K562 (cell line): ENCODE data around the gene CTTNBP2NL. TPM values are rescaled to one million over a fixed set of nuclear protein-coding genes. Genes with fewer than 3 reads are reported as not detected.

Experiments used
- CBX3 ChIP-seq, 2 experiments: IDR thresholded peaks; 1 replicate in 1 of 2; 2 replicates in 1 of 2; pipeline ENCODE4 v1.6.1; 2012; ENCODE audit warnings: inconsistent platforms in 2 of 2, low read length in 2 of 2, borderline replicate concordance in 1 of 2, control low read depth in 1 of 2
- ETS2 ChIP-seq: IDR thresholded peaks from 2 replicates; pipeline ENCODE4 v1.6.1; 2016; ENCODE audit warnings: borderline replicate concordance, missing genetic modification characterization, mild to moderate bottlenecking, moderate library complexity, missing compliant biosample characterization; ENCODE audit not compliant: poor library complexity, severe bottlenecking
- KAT7 ChIP-seq: sonication (generic); formaldehyde crosslinking; IDR thresholded peaks from 2 replicates; pipeline ENCODE4 v1.8.0; 2022; ENCODE audit warnings: missing genetic modification reagents, mild to moderate bottlenecking, borderline replicate concordance
- MYNN ChIP-seq, 2 experiments: sonication (generic); formaldehyde crosslinking in 1 of 2; IDR thresholded peaks; 2 replicates each; pipeline versions ENCODE4 v1.5.0 to v1.6.1; 2016 to 2020; ENCODE audit warnings: antibody characterized with exemption in 1 of 2, missing genetic modification reagents in 1 of 2
- RHOXF2B ChIP-seq: fragments of 250-450 bp; sonication (Bioruptor Pico); conservative IDR thresholded peaks from 2 replicates; pipeline ENCODE4 v1.5.1; 2021
- SMAD1 ChIP-seq: fragments of 150-350 bp; IDR thresholded peaks from 2 replicates; pipeline ENCODE4 v1.6.1; 2014; ENCODE audit warnings: low read length, low read depth; ENCODE audit not compliant: partially characterized antibody
- U2AF2 ChIP-seq: fragments of 200-400 bp; formaldehyde crosslinking; optimal IDR thresholded peaks from 2 replicates; pipeline ENCODE3; 2017; ENCODE audit warnings: low read depth, mild to moderate bottlenecking, low read length
- ZFX ChIP-seq: sonication (generic); formaldehyde crosslinking; IDR thresholded peaks from 2 replicates; pipeline ENCODE4 v1.8.0; 2022; ENCODE audit warnings: mild to moderate bottlenecking, missing genetic modification reagents, moderate library complexity
- ZNF76 ChIP-seq: fragments of 250-450 bp; sonication (Bioruptor Pico); IDR thresholded peaks from 2 replicates; pipeline ENCODE4 v1.4.0; 2020; ENCODE audit warnings: mild to moderate bottlenecking, moderate library complexity, borderline replicate concordance
- polyA plus RNA-seq, 8 experiments: library from polyadenylated mRNA; depleted of rRNA in 4 of 8; stranded (reverse) in 5 of 8; unstranded in 3 of 8; fragments of >200 nt; fragmentation: Nextera tagmentation in 2 of 8; fragmentation: Illumina TruSeq in 1 of 8; extraction: Ambion mirVana in 2 of 8; extraction: Trizol in 1 of 8; gene quantifications; 2 replicates each; pipeline versions ENCODE4 v1.2.1 to v1.2.3, GENCODE V29; 2011 to 2014; ENCODE audit warnings: inconsistent platforms in 1 of 8, missing spikeins in 1 of 8
- total RNA-seq, 7 experiments: library from RNA; depleted of rRNA in 6 of 7; stranded (reverse); fragments of >200 nt in 6 of 7; fragmentation: Illumina TruSeq in 2 of 7; extraction: Trizol in 2 of 7; gene quantifications; 2 replicates each; pipeline versions ENCODE4 v1.2.1 to v1.2.3, GENCODE V29; 2011 to 2021; ENCODE audit warnings: low replicate concordance in 1 of 7
- TF ChIP-seq, protein P1 (sequence below): fragments of 250-450 bp; sonication (Bioruptor Pico); IDR thresholded peaks from 2 replicates; pipeline ENCODE4 v1.4.0; 2020; ENCODE audit warnings: borderline replicate concordance
- TF ChIP-seq, protein P2 (sequence below): sonication (generic); formaldehyde crosslinking; IDR thresholded peaks from 2 replicates; pipeline ENCODE4 v1.8.0; 2022; ENCODE audit warnings: mild to moderate bottlenecking, missing genetic modification reagents

CTTNBP2NL gene
- total and polyA plus RNA-seq, 9 of the 15 experiments (the other 6 are each of a cell fraction or from before 2014, with no cell fraction given) = 0.27 to 1.4 (median 0.62) TPM

DNA sequence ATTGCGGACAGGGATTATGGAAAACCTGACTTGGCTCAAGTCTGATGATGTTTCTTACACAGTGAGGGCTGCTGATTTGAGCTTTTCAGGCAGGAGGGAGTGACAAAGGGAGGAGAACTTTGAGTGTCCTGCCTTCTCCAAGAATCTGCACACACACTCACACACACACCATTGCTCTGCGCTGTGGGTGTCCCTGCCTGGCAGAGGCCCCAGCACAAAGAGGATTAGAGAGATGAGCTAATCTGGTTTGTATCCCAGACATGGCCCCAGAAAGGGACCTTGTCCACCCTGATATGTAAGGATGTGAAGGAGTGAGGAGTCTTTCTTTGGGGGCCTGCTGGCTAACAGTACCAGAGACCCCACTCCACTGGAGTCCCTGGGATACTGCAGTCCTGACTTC, 106.8 kb downstream of the CTTNBP2NL start (continued):
- TF ChIP-seq, protein P1, sequence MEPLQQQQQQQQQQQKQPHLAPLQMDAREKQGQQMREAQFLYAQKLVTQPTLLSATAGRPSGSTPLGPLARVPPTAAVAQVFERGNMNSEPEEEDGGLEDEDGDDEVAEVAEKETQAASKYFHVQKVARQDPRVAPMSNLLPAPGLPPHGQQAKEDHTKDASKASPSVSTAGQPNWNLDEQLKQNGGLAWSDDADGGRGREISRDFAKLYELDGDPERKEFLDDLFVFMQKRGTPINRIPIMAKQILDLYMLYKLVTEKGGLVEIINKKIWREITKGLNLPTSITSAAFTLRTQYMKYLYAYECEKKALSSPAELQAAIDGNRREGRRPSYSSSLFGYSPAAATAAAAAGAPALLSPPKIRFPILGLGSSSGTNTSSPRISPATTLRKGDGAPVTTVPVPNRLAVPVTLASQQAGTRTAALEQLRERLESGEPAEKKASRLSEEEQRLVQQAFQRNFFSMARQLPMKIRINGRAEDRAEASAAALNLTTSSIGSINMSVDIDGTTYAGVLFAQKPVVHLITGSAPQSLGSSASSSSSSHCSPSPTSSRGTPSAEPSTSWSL (CRISPR knock-in tag) = no peak
- TF ChIP-seq, protein P2, sequence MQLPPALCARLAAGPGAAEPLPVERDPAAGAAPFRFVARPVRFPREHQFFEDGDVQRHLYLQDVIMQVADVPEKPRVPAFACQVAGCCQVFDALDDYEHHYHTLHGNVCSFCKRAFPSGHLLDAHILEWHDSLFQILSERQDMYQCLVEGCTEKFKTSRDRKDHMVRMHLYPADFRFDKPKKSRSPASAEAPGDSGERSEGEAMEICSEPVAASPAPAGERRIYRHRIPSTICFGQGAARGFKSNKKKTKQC (CRISPR knock-in tag) = no peak
- TF ChIP-seq ZNF76 (CRISPR knock-in tag) (no peak), U2AF2 (no peak), CBX3 (IDR thresholded peaks at IDR 0.05; ENCODE audit: borderline replicate concordance in 1 of 2, low read length in 2 of 2) (no peak), ETS2 (tag) (no peak), SMAD1 (no peak), ZFX (CRISPR knock-in tag) (no peak), RHOXF2B (no peak), KAT7 (CRISPR knock-in tag) (no peak), MYNN (IDR thresholded peaks at IDR 0.05) (no peak), MYNN (CRISPR knock-in tag; IDR thresholded peaks at IDR 0.05) (no peak)
